Endothelial cell of umbilical vein (primary cell): Measurements from ENCODE around the gene RBM38. TPM values are rescaled to one million over a fixed set of nuclear protein-coding genes. Genes with fewer than 3 reads are reported as not detected.

Experiments used
- BruUV-seq: library from RNA; stranded (reverse); fragments of 400-500 nt; replicated peaks from 2 replicates; lab custom pipeline; 2021; lab: Mats Ljungman, UMichigan
- CTCF ChIA-PET: fragments of 300-600, 350-600 bp; sonication (Branson Sonifier 250); formaldehyde crosslinking; loops from one replicate; lab custom pipeline; 2021; ENCODE audit warnings: antibody characterized with exemption, inconsistent platforms; lab: Charles Lee
- POLR2A ChIA-PET: fragments of 300-600, 350-600 bp; sonication (Branson Sonifier 250); formaldehyde crosslinking; loops from one replicate; lab custom pipeline; 2021; ENCODE audit warnings: antibody characterized with exemption, inconsistent platforms; lab: Charles Lee
- DNase-seq: peaks from one replicate; pipeline ENCODE4 v3.0.0-alpha.2; 2011; ENCODE audit warnings: low read depth, low spot score
- FAIRE-seq: peaks from 2 replicates; lab custom pipeline; 2011; peaks lifted over from hg19 to GRCh38; lab: Jason Lieb, UNC
- H2AFZ ChIP-seq: 2 replicates; pipeline ENCODE4 v1.6.0; 2012; ENCODE audit warnings: low read depth, low read length, control low read depth, inconsistent platforms
- H3K27ac ChIP-seq: 2 replicates; pipeline ENCODE4 v1.5.1; 2011; ENCODE audit warnings: low read depth, mild to moderate bottlenecking, control low read depth, low read length, moderate library complexity; ENCODE audit not compliant: insufficient read depth
- H3K27me3 ChIP-seq, 2 experiments: 2 replicates each; pipeline versions ENCODE4 v1.6.0 to v1.6.1; 2011; ENCODE audit warnings: low read length in 2 of 2, mixed read lengths in 1 of 2; ENCODE audit not compliant: control insufficient read depth in 2 of 2, insufficient read depth in 2 of 2
- H3K36me3 ChIP-seq, 2 experiments: 2 replicates in 1 of 2; 3 replicates in 1 of 2; pipeline ENCODE4 v1.5.1; 2011; ENCODE audit warnings: low read length in 2 of 2, mild to moderate bottlenecking in 1 of 2, moderate library complexity in 1 of 2; ENCODE audit not compliant: control insufficient read depth in 2 of 2, insufficient read depth in 2 of 2; ENCODE audit errors: extremely low read depth in 1 of 2
- H3K4me1 ChIP-seq: 3 replicates; pipeline ENCODE4 v1.5.1; 2011; ENCODE audit warnings: mild to moderate bottlenecking, low read length; ENCODE audit not compliant: control insufficient read depth, insufficient read depth; ENCODE audit errors: extremely low read depth
- H3K4me2 ChIP-seq: 2 replicates; pipeline ENCODE4 v1.6.1; 2011; ENCODE audit warnings: low read length, control low read depth, mixed read lengths; ENCODE audit not compliant: insufficient read depth
- H3K4me3 ChIP-seq, 3 experiments: fragments of 200-600 bp in 1 of 3; sonication (generic), shearing (Covaris generic) in 1 of 3; replicated peaks in 1 of 3; 2 replicates each; pipeline ENCODE4 v1.5.1; 2011 to 2016; ENCODE audit warnings: control low read depth in 3 of 3, low read length in 3 of 3, mild to moderate bottlenecking in 2 of 3, inconsistent platforms in 1 of 3, low read depth in 1 of 3, moderate library complexity in 1 of 3; ENCODE audit not compliant: insufficient read depth in 1 of 3
- H3K79me2 ChIP-seq: 2 replicates; pipeline ENCODE4 v1.6.0; 2012; ENCODE audit warnings: low read length, inconsistent platforms; ENCODE audit not compliant: control insufficient read depth, insufficient read depth
- H3K9ac ChIP-seq: replicated peaks from 2 replicates; pipeline ENCODE3; 2011; ENCODE audit warnings: low read length, control low read depth; ENCODE audit not compliant: insufficient read depth; ENCODE audit errors: extremely low read depth
- H3K9me1 ChIP-seq: replicated peaks from 3 replicates; pipeline ENCODE4 v1.6.0; 2011; ENCODE audit warnings: mild to moderate bottlenecking, low read length; ENCODE audit not compliant: control insufficient read depth, insufficient read depth; ENCODE audit errors: extremely low read depth
- H3K9me3 ChIP-seq: replicated peaks from 2 replicates; pipeline ENCODE4 v1.5.1; 2012; ENCODE audit warnings: low read length, inconsistent platforms; ENCODE audit not compliant: control insufficient read depth, insufficient read depth
- H4K20me1 ChIP-seq: replicated peaks from 2 replicates; pipeline ENCODE3; 2011; ENCODE audit warnings: mild to moderate bottlenecking, low read length; ENCODE audit not compliant: control insufficient read depth, insufficient read depth; ENCODE audit errors: extremely low read depth
- EZH2 ChIP-seq: IDR thresholded peaks from 2 replicates; pipeline ENCODE4 v1.6.1; 2012; ENCODE audit warnings: borderline replicate concordance, low read depth, mild to moderate bottlenecking, moderate library complexity, low read length, inconsistent platforms; ENCODE audit not compliant: severe bottlenecking
- FOS ChIP-seq: IDR thresholded peaks from 2 replicates; pipeline ENCODE4 v1.6.1; 2011; ENCODE audit warnings: mild to moderate bottlenecking, low read length, moderate library complexity, borderline replicate concordance; ENCODE audit not compliant: insufficient read depth
- GATA2 ChIP-seq: IDR thresholded peaks from 2 replicates; pipeline ENCODE4 v1.7.0; 2011; ENCODE audit warnings: low read depth, mild to moderate bottlenecking, moderate library complexity, mixed read lengths, low read length; ENCODE audit not compliant: insufficient read length, insufficient read depth
- JUN ChIP-seq: IDR thresholded peaks from 2 replicates; pipeline ENCODE4 v1.6.1; 2011; ENCODE audit warnings: borderline replicate concordance, low read depth; ENCODE audit not compliant: insufficient read length, insufficient read depth
- MAX ChIP-seq: IDR thresholded peaks from 2 replicates; pipeline ENCODE4 v1.6.1; 2011; ENCODE audit not compliant: insufficient read depth, insufficient read length
- MYC ChIP-seq: IDR thresholded peaks from one replicate; pipeline ENCODE4 v1.6.1; 2011; ENCODE audit warnings: mild to moderate bottlenecking, low read depth, low read length
- POLR2A ChIP-seq: IDR thresholded peaks from 2 replicates; pipeline ENCODE4 v1.6.1; 2012; ENCODE audit warnings: low read depth, mild to moderate bottlenecking, control low read depth, low read length
- POLR2AphosphoS5 ChIP-seq: IDR thresholded peaks from 2 replicates; pipeline ENCODE4 v1.6.1; 2012; ENCODE audit warnings: low read depth, mild to moderate bottlenecking, control low read depth, low read length, moderate library complexity; ENCODE audit not compliant: insufficient read depth
- dilution Hi-C: fragments of 300-500 bp; cut with MboI; formaldehyde crosslinking; loops from one replicate; pipeline ENCODE4 v1.15.0; 2019; ENCODE audit warnings: low sequenced_read_pairs; ENCODE audit not compliant: extremely low pct_ligation_motif_present
- intact Hi-C: fragments of 100-400 bp; cut with micrococcal nuclease; formaldehyde crosslinking; loops from one replicate; pipeline ENCODE4 v1.10.0; 2022
- polyA plus RNA-seq, 4 experiments: library from polyadenylated mRNA; depleted of rRNA in 3 of 4; stranded (reverse) in 3 of 4; unstranded in 1 of 4; fragments of >200 nt; gene quantifications; 2 replicates each; pipeline versions ENCODE4 v1.2.1 to v1.2.3, GENCODE V29; 2011 to 2012; ENCODE audit warnings: missing spikeins in 1 of 4
- total RNA-seq: library from RNA; stranded (reverse); gene quantifications from 2 replicates; pipeline ENCODE4 v1.2.3, GENCODE V29; 2021
- TF ChIP-seq, protein P1 (sequence below), 2 donors: IDR thresholded peaks; 1 replicate in 1 of 2; 2 replicates in 1 of 2; pipeline ENCODE4 v1.5.1; 2011; ENCODE audit warnings: low read length in 2 of 2, mild to moderate bottlenecking in 2 of 2, moderate library complexity in 2 of 2, control low read depth in 1 of 2, inconsistent platforms in 1 of 2, low read depth in 1 of 2; ENCODE audit not compliant: insufficient read depth in 1 of 2; ENCODE audit errors: extremely low read depth in 1 of 2

The RBM38 gene
- total and polyA plus RNA-seq, 2 donors (not counting 3 experiments of a cell fraction or from before 2014, with no cell fraction given), result 22.1 to 37.4 TPM

DNA sequence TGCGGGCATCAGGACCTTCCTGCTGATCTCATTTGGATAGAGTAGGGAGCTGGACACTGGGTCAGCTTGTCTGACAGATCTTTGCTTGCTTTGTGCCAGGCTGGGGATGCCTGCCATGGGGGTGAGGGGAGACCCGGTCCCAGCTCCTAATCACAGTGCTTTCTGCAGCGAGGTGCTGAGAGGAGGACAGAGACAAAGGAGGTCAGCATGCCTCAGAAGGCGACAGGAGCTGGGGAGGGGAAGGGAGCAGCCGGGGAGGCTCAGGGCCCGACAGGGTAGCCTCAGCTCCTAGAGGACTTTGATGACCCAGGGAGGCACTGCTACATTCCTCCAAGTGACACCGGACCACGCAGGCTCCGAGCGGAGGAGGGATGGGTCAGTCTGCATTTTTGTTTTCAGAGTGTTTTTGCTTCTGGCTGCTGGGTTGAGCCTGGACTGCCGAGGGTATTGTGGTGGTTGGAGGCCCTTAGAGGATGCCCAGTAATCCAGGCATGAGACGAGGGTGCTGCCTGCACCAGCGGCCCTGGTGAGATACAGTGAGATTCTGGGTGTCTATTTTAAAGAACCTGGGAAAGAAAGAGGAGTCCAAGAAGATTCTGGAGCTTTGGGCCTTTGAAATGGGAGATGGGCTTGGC is 7.8 kb downstream of the RBM38 start:
- DNase-seq (no peak), FAIRE-seq (no peak)
- H3K36me3 ChIP-seq, result peaks cover 5 to 25% of the 10 kb centered on the region in 2 experiments
- peaks cover 2% of the 10 kb centered on the region for H3K79me2 ChIP-seq
- intact Hi-C loops, result loop anchor here (10.0 kb wide), 1 partner anchor 1006 kb away; no protein-coding TSS in a partner anchor
- peaks cover 8% of the 10 kb centered on the region for H3K4me1 ChIP-seq
- CTCF ChIA-PET, result interaction anchor here (0.9 kb wide), 1 partner anchor 17 kb away, joined by 4 read pairs; no protein-coding TSS in a partner anchor
- no peaks in the 10 kb centered on the region for H3K9me3 ChIP-seq
- H4K20me1 ChIP-seq, result no peaks in the 10 kb centered on the region
- H3K27me3 ChIP-seq, result no peaks in the 10 kb centered on the region
- H3K4me3 ChIP-seq, result no peak overlapping the region
- H2AFZ ChIP-seq, result no peak overlapping the region
- POLR2A ChIA-PET, result no interaction called here
- no peak overlapping the region for H3K27ac ChIP-seq
- H3K4me2 ChIP-seq, result no peak overlapping the region
- no TSS peak for BruUV-seq
- H3K9ac ChIP-seq, result no peak overlapping the region
- TF ChIP-seq POLR2AphosphoS5, result no peak
- TF ChIP-seq GATA2, result no peak
- TF ChIP-seq FOS, result no peak
- no peak for TF ChIP-seq MAX
- TF ChIP-seq EZH2, result no peak
- TF ChIP-seq JUN, result no peak
- TF ChIP-seq MYC, result no peak
- TF ChIP-seq POLR2A, result no peak
- TF ChIP-seq, protein P1, sequence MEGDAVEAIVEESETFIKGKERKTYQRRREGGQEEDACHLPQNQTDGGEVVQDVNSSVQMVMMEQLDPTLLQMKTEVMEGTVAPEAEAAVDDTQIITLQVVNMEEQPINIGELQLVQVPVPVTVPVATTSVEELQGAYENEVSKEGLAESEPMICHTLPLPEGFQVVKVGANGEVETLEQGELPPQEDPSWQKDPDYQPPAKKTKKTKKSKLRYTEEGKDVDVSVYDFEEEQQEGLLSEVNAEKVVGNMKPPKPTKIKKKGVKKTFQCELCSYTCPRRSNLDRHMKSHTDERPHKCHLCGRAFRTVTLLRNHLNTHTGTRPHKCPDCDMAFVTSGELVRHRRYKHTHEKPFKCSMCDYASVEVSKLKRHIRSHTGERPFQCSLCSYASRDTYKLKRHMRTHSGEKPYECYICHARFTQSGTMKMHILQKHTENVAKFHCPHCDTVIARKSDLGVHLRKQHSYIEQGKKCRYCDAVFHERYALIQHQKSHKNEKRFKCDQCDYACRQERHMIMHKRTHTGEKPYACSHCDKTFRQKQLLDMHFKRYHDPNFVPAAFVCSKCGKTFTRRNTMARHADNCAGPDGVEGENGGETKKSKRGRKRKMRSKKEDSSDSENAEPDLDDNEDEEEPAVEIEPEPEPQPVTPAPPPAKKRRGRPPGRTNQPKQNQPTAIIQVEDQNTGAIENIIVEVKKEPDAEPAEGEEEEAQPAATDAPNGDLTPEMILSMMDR (IDR thresholded peaks at IDR 0.05; ENCODE audit: extremely low read depth in 1 of 2, insufficient read depth in 1 of 2, low read depth in 1 of 2, low read length in 2 of 2), result no peak
- dilution Hi-C loops, result no loop called here
- H3K9me1 ChIP-seq, result no peaks in the 10 kb centered on the region
